GM12864 (cell line): ENCODE data around the gene CD55.

Experiments
- DNase-seq: peaks from one replicate; pipeline ENCODE4 v3.0.0-alpha.2; 2011; ENCODE audit warnings: low read depth
- H3K4me3 ChIP-seq: 2 replicates; pipeline ENCODE4 v1.5.1; 2011; ENCODE audit warnings: mild to moderate bottlenecking, low read depth, low read length, control low read depth
- TF ChIP-seq, protein P1 (sequence below): IDR thresholded peaks from 2 replicates; pipeline ENCODE4 v1.5.1; 2011; ENCODE audit warnings: low read depth, mild to moderate bottlenecking, moderate library complexity, low read length, control low read depth, inconsistent platforms; ENCODE audit errors: missing control alignments

Gene CD55

DNA sequence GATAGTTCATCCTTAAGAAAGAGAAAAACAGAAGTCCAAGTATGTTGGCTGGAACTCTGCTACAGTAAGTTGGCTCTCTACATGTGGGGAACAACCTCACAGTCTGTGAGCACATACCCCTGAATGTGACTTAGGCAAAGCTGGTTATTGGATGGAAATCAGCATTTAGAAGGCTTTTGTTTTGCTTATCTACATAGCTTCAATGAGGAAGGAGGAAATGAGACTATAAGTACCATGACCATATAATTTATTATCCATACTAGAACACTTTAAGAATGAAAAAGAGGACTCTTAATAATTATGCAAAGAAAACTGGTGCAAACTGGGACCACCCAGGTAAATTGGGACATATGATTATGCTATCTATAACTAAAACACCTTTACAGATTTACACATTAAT, 31.7 kb upstream of the CD55 start:
- no peak for DNase-seq
- TF ChIP-seq, protein P1, sequence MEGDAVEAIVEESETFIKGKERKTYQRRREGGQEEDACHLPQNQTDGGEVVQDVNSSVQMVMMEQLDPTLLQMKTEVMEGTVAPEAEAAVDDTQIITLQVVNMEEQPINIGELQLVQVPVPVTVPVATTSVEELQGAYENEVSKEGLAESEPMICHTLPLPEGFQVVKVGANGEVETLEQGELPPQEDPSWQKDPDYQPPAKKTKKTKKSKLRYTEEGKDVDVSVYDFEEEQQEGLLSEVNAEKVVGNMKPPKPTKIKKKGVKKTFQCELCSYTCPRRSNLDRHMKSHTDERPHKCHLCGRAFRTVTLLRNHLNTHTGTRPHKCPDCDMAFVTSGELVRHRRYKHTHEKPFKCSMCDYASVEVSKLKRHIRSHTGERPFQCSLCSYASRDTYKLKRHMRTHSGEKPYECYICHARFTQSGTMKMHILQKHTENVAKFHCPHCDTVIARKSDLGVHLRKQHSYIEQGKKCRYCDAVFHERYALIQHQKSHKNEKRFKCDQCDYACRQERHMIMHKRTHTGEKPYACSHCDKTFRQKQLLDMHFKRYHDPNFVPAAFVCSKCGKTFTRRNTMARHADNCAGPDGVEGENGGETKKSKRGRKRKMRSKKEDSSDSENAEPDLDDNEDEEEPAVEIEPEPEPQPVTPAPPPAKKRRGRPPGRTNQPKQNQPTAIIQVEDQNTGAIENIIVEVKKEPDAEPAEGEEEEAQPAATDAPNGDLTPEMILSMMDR, result no peak
- no peak overlapping the region for H3K4me3 ChIP-seq

DNA sequence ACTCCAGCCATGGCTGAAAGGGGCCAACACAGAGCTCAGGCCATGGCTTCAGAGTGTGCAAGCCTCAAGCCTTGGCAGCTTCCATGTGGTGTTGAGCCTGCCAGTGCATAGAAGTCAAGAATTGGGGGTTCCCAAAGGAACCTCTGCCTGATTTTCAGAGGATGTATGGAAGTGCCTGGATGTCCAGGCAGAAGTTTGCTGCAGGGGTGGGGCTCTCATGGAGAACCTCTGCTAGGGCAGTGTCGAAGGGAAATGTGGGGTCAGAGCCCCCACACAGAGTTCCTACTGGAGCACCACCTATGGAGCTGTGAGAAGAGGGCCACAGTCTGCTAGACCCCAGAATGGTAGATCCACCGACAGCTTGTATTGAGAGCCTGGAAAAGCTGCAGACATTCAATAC, 29.8 kb upstream of the CD55 start:
- TF ChIP-seq, protein P1, result no peak
- no peak overlapping the region for H3K4me3 ChIP-seq
- no peak for DNase-seq

DNA sequence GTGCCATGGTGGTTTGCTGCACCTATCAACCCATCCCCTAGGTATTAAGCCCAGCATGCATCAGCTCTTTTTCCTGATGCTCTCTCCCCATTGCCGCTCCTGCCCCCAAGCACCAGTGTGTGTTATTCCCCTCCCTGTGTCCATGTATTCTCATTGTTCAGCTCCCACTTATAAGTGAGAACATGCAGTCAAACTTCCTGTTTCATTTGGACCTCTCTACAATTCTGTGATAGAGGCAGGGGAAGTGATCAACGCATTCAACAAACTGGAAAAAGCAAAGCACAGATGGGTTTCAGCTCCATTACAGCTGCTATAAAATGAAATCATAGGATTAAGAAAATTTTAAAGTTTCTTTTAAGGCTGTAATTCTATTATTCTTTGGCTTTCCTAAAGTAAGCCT, 23.3 kb upstream of the CD55 start:
- no peak for DNase-seq
- no peak overlapping the region for H3K4me3 ChIP-seq
- TF ChIP-seq, protein P1, result no peak

- DNase-seq, result no peak
- H3K4me3 ChIP-seq, result no peak overlapping the region
Measured at GRCh38 chr1:207298636-207299398, 22.7 kb upstream of the CD55 start.

GRCh38 chr1:207300970-207301369, 20.5 kb upstream of the CD55 start:
- DNase-seq, result no peak
- no peak overlapping the region for H3K4me3 ChIP-seq
- TF ChIP-seq, protein P1, result no peak

More at GRCh38 chr1:207298636-207299398, 22.7 kb upstream of the CD55 start:
- TF ChIP-seq, protein P1, result no peak

- no peak overlapping the region for H3K4me3 ChIP-seq
- TF ChIP-seq, protein P1, result no peak
- DNase-seq, result no peak
Measured at GRCh38 chr1:207302618-207303393, 18.7 kb upstream of the CD55 start.
